Measurements from ENCODE around the gene C1S.
A peak's percentile ranks its signal among the peaks of the same experiment; 100 is the strongest.

Gene C1S

DNA sequence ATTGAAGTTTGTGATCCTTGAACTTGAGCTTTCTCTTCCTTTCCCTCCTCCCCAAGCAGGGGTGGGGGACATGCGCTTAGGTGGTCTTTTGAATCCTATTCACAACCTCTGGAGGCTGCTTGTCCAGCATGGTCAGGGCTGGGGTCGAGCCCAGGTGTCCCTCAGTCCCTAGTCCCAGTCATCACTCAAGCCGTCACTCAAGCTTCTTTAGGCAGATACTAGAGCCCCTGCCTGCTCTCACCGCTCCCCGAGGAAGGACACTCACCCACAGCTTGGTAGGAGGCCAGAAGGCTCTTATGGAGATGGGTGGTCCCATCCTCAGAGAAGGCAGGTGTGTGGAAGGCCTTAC lies 49.0 kb downstream of the C1S start:
- H3K27me3 Mint-ChIP-seq (ENCODE audit: low read depth, poor library complexity): peaks cover 8% of the 10 kb centered on the region
- peak overlapping the region; percentile 89 for H3K4me3 Mint-ChIP-seq
- DNase-seq: no peak
- peaks cover 26% of the 10 kb centered on the region for H3K36me3 Mint-ChIP-seq (ENCODE audit: low read depth)
- H3K4me1 Mint-ChIP-seq: peaks cover 20% of the 10 kb centered on the region
- H3K9me3 Mint-ChIP-seq: peaks cover 23% of the 10 kb centered on the region
- no peak for TF ChIP-seq CTCF (IDR thresholded peaks at IDR 0.05)
- H3K27ac Mint-ChIP-seq: no peak overlapping the region

GRCh38 chr12:7110661-7111060 lies 50.1 kb downstream of the C1S start:
- peaks cover 23% of the 10 kb centered on the region for H3K36me3 Mint-ChIP-seq (ENCODE audit: low read depth)
- no peak for TF ChIP-seq CTCF (IDR thresholded peaks at IDR 0.05)
- H3K4me1 Mint-ChIP-seq: peaks cover 20% of the 10 kb centered on the region
- peaks cover 10% of the 10 kb centered on the region for H3K27me3 Mint-ChIP-seq (ENCODE audit: low read depth, poor library complexity)
- no peak overlapping the region for H3K27ac Mint-ChIP-seq
- H3K4me3 Mint-ChIP-seq: no peak overlapping the region
- no peak for DNase-seq
- peaks cover 19% of the 10 kb centered on the region for H3K9me3 Mint-ChIP-seq

DNA sequence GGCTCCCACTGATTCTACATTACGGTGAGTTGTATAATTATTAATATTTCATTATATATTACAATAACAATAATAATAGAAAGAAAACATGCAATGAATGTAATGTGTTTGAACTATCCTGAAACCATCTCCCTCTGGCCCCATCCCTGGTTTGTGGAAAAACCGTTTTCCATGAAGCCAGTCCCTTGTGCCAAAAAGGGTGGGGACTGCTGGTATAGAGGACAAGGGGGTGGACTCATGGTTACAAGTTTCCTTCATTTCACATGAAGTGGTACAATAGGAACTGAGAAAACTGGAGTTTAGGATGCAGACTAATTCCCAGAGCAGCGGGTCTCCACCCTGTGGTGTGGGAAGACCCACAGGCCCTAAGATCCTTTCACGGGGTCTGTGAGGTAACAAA lies 51.5 kb downstream of the C1S start:
- peaks cover 12% of the 10 kb centered on the region for H3K36me3 Mint-ChIP-seq (ENCODE audit: low read depth)
- DNase-seq: no peak
- peaks cover 15% of the 10 kb centered on the region for H3K4me1 Mint-ChIP-seq
- TF ChIP-seq CTCF (IDR thresholded peaks at IDR 0.05): no peak
- no peak overlapping the region for H3K27ac Mint-ChIP-seq
- peaks cover 11% of the 10 kb centered on the region for H3K27me3 Mint-ChIP-seq (ENCODE audit: low read depth, poor library complexity)
- no peak overlapping the region for H3K4me3 Mint-ChIP-seq
- peaks cover 6% of the 10 kb centered on the region for H3K9me3 Mint-ChIP-seq

GRCh38 chr12:7113389-7113871 lies 52.9 kb downstream of the C1S start:
- DNase-seq: peak; percentile 34
- peaks cover 11% of the 10 kb centered on the region for H3K27me3 Mint-ChIP-seq (ENCODE audit: low read depth, poor library complexity)

DNA sequence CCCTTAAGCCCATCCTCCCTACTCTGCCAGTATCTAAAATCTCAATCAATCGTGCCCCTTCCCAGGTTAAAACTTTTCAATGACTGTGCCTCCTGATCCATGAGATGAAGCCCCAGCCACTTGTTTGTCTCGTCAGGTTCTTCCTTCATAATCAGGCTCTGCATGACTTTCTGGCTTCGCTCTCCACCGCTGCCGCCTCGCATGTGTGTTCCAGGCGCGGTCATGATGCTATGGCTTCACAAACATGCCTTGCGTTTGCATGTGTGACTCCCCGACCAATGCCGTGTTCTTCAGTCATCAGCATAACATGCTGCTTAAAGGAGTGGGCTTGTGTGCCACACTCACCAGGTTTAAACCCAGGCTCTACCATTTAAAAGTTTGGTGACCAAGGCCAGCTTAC lies 53.5 kb downstream of the C1S start:
- Mint-ChIP-seq H3K4me1 (peaks cover 7% of the 10 kb centered on the region), H3K36me3 (ENCODE audit: low read depth) (peaks cover 5% of the 10 kb centered on the region), H3K9me3 (no peaks in the 10 kb centered on the region), H3K27ac (no peak overlapping the region), H3K27me3 (ENCODE audit: low read depth, poor library complexity) (peaks cover 11% of the 10 kb centered on the region), H3K4me3 (no peak overlapping the region)
- no peak for DNase-seq
- TF ChIP-seq CTCF (IDR thresholded peaks at IDR 0.05): no peak

More at GRCh38 chr12:7113389-7113871, 52.9 kb downstream of the C1S start:
- peaks cover 7% of the 10 kb centered on the region for H3K4me1 Mint-ChIP-seq
- no peak overlapping the region for H3K27ac Mint-ChIP-seq
- peak; percentile 85 for TF ChIP-seq CTCF (IDR thresholded peaks at IDR 0.05)
- no peak overlapping the region for H3K4me3 Mint-ChIP-seq
- no peaks in the 10 kb centered on the region for H3K9me3 Mint-ChIP-seq
- peaks cover 5% of the 10 kb centered on the region for H3K36me3 Mint-ChIP-seq (ENCODE audit: low read depth)

DNA sequence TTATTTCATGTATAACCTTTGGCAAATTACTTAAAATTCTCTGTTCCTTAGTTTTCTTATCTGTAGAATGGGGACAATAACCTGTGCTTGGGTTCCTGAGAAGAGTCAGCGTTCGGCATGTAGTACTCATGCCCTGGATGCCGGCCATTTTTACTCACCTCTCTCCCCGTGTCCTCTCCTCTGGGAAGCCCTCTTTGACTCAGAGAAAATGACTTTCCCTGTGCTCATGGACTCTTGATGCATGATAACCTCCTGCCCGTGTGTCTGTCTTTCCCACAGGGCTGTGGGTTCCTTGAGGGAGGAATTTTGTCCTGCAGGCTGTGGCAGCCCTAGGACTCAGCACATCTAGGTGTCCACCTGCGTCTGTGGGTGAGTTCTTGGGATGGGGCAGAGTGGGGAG lies 54.3 kb downstream of the C1S start:
- Mint-ChIP-seq H3K9me3 (no peaks in the 10 kb centered on the region), H3K36me3 (ENCODE audit: low read depth) (peaks cover 5% of the 10 kb centered on the region), H3K4me3 (no peak overlapping the region), H3K4me1 (no peaks in the 10 kb centered on the region), H3K27ac (no peak overlapping the region), H3K27me3 (ENCODE audit: low read depth, poor library complexity) (peaks cover 11% of the 10 kb centered on the region)
- no peak for DNase-seq
- no peak for TF ChIP-seq CTCF (IDR thresholded peaks at IDR 0.05)
